ENCODE data around the gene SNX10.

Gene SNX10

DNA sequence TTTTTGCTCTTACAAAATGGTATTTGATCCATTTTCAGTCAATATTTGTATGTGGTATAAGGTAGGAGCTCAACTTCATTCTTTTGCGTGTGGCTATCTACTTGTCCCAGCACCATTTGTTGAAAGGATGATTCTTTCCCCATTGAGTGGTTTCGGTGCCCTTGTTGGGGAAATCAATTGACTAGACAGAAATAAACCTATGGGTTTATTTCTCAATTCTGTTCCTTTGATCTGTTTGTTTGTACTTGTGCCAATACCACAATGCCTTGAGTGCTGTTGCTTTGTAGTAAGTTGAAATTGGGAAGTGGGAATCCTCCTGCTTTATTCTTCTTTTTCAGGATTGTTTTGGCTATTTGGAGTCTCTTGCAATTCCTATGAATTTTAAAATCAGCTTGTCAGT lies 41.0 kb downstream of the SNX10 start:
- in situ Hi-C loops (cut with HindIII; ENCODE audit: low sequenced_read_pairs): no loop called here

GRCh38 chr7:26334166-26334859 lies 42.7 kb downstream of the SNX10 start:
- in situ Hi-C loops (cut with HindIII; ENCODE audit: low sequenced_read_pairs): no loop called here

DNA sequence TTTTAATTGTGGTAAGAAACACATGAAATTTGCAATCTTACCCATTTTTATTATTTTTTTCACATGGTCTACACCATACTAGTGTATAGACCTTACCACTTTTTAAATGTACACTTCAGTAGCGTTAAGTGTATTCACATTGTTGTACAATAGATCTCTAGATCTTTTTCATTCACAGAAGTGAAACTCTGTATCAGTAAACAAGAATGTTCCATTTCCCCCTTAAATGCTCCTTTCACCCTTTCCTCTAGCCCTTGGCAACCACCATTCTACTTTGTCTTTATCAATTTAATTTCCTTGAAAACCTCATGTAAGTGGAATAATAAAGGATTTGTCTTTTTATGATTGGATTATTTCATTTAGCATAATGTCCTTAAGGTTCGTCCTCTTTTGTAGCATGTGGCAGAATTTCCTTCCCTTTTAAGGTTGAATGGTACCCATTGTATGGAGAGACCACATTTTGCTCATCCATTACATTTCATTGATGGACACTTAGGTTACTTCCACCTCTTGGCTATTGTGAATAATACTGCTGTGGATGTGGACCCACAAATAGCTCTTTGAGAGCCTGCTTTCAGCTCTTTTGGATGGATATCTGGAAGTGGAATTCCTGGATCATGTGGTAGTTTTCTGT lies 45.7 kb downstream of the SNX10 start:
- in situ Hi-C loops (cut with HindIII; ENCODE audit: low sequenced_read_pairs): no loop called here

GRCh38 chr7:26340476-26341018 lies 48.9 kb downstream of the SNX10 start:
- in situ Hi-C loops (cut with HindIII; ENCODE audit: low sequenced_read_pairs): loop anchor here (10.0 kb wide), 2 partner anchors 226 to 466 kb away; no protein-coding TSS in a partner anchor

DNA sequence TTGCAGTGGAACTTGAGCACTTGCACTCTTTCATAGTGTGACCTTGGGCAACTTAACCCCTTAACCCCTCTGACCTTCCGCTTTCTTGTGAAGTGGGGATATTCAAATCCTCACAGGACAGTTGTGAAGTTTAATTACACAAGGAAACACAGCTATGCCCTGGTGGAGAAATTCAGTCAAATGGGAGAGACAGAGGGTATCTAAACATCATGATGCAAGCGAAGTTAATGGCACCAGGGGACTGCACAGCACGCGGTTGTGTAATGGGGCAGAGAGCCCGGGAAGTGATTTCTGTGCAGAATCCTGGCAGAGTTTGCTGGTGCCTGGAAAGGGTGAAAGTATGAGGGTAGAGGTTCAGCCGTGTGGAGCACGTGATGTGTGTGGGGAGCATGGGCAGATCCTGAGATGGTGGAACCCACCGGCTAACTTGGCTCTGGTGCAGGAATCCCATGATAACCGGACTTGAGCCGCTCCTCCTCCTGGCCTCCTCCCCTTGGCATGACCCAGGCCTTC lies 51.7 kb downstream of the SNX10 start:
- in situ Hi-C loops (cut with HindIII; ENCODE audit: low sequenced_read_pairs): loop anchor here (10.0 kb wide), 2 partner anchors 229 to 469 kb away; no protein-coding TSS in a partner anchor

GRCh38 chr7:26343837-26344236 lies 52.2 kb downstream of the SNX10 start:
- in situ Hi-C loops (cut with HindIII; ENCODE audit: low sequenced_read_pairs): loop anchor here (10.0 kb wide), 2 partner anchors 229 to 469 kb away; no protein-coding TSS in a partner anchor

DNA sequence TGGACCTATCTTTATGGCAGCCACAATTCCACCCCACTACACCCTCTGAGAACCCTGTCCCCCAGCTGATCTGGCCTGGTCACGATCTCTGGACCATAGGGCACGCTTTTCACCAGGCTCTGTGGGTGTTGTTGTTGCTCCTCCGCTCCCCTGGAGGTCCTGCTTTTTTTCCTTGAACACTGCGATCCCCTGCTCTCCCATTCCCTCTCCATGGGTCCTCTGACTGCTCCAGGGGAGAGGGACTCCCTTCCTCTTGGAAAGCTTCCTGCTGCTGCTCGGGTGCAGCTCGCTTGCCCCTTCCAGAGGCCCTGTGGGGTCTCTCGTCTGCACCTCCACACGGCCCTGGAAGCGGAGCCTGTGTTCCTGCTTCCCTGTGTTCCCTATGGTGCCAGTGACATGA lies 53.5 kb downstream of the SNX10 start:
- in situ Hi-C loops (cut with HindIII; ENCODE audit: low sequenced_read_pairs): loop anchor here (10.0 kb wide), 2 partner anchors 230 to 470 kb away; no protein-coding TSS in a partner anchor

DNA sequence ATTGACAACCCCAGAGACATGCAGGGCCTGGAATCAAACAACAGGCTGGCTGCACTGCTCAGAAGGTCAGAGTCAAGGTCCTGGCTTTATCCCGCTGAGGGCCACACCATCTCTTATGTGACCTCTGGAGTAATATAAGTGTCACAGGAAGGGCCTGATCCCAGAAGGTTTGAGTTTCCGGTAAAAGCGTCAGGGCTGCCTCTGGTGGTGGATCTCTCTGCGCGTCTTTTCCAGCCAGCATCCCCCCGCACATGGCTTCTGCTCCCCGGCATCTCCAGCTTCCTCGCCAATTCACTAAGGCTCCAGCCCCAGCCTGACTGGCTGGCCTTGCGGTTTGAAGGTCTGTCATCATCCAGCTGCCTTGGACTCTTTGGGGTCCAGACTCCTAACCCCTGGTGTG lies 54.2 kb downstream of the SNX10 start:
- in situ Hi-C loops (cut with HindIII; ENCODE audit: low sequenced_read_pairs): loop anchor here (10.0 kb wide), 2 partner anchors 231 to 471 kb away; no protein-coding TSS in a partner anchor

GRCh38 chr7:26346611-26347203 lies 55.0 kb downstream of the SNX10 start:
- in situ Hi-C loops (cut with HindIII; ENCODE audit: low sequenced_read_pairs): loop anchor here (10.0 kb wide), 2 partner anchors 232 to 472 kb away; no protein-coding TSS in a partner anchor

DNA sequence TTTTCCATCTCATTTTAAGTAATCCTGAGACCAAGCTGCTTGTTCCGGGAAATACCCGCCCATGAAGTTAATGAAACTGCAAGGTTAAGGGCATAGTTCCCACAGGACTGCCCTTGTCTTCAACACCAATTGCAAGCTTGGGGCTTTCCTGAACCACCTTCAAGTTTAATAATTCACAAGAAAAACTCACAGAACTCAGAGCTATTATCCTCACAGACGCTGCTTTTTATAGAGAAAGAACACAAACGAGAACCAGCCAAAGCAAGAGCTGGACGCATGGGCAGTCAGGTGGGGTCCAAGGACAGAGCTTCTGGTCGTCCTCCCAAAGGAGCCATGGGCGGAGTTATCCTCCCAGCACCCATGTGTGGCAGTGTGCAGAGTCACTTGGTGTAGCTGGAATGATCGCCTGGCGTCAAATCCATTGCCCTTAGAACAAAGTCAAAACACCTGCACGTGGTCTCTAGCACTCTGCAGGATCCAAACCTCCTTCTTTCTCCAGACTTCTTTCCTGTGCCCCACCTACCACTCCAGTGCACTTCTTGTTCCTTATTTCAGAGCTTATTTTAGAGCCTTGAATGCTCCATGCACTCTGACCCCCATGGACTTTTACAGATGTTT lies 56.7 kb downstream of the SNX10 start:
- in situ Hi-C loops (cut with HindIII; ENCODE audit: low sequenced_read_pairs): loop anchor here (10.0 kb wide), 2 partner anchors 234 to 474 kb away; no protein-coding TSS in a partner anchor

GRCh38 chr7:26349005-26349915 lies 57.6 kb downstream of the SNX10 start:
- in situ Hi-C loops (cut with HindIII; ENCODE audit: low sequenced_read_pairs): loop anchor here (10.0 kb wide), 2 partner anchors 234 to 474 kb away; no protein-coding TSS in a partner anchor

DNA sequence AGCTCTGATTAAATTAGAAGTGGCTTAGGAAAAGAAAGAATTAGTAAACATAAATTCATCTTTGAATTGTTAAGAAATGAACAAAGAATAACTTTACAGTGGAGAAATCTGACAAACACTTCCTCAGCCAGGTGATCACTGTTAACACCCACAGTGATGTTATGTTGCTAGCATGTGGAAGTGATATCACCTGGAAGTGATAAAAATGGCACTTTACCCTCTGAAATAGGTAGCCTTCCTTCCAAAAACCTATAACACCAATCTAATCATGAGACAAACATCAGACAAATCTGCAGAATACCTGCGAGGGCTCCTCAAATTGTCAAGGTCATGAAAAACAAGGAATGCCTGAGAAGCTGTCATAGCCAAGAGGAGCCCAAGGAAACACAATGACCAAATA lies 59.5 kb downstream of the SNX10 start:
- in situ Hi-C loops (cut with HindIII; ENCODE audit: low sequenced_read_pairs): no loop called here

DNA sequence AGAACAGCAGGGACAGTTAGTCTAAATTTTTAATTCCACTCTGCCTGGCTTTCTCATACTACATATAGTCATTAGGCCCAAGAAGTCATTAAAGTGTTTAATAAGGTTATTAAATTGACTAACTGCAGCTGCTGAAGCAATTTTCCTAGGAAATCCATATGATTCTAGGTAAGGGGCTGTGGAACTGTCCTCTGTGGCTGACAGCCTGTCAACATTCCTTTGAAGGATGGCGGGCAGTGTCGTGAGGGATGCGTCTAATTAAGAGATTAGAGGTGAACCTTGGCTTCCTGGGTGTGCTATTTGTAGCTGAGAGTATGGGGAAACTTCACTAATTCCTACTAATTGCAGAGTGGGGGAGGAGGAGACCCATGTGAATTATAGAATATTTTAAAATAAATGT lies 64.6 kb downstream of the SNX10 start:
- in situ Hi-C loops (cut with HindIII; ENCODE audit: low sequenced_read_pairs): no loop called here

DNA sequence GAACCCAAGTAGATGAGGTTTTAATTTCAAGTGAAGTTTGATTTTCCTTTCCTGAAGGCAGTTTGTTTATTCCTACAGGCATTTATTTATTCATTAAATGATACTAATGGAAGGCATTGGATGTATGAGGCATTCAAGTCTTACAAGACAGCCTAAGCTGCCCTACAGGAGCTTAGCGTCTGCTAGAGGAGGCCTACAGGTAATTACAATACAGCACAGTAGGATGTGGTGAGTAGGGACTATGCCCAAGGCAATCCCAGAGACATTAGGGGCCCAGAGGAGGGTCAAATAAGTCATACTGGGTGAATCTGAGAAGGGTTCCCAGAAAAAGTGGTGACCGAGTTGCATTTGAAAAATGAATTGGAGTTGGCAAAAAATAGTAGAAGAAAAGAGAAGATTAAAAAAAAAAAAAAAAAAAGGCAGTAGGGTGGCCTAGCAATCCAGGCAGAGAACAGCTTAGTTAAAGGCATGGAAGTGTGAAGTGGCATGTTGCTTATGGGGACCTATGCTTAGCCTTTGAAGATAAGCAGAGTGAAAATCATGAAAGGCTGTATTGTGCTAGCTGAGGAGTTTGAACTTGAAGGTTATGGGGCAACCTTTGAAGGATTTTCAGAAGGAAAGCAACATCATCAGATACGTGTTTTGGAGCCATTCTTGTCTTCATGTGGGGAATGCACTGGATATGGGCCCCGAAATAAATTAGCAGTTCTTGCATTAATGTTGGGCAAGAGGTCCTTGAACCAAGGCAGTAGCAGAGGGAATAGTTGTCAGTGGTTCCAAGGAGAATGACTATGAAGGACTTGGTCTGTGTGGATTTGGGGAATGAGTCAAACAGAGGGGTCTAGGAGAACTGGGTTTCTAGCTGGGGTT lies 65.5 kb downstream of the SNX10 start:
- in situ Hi-C loops (cut with HindIII; ENCODE audit: low sequenced_read_pairs): no loop called here

DNA sequence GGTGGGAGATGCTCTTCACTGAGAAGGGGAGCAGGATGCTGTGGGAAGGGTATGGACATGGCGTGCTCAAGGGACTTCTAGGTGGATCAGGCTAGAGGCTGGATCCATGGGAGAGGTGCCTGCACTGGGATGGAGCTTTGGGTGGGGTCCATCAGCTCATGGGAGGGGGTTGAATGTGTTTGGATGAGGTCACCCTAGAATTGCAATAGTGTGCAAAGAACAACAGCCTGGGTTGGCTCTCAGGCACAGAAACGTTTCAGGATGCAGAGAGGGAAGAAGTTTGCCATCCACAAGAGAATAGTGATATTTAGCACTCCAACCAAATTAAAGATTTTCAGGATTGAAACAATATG lies 66.1 kb downstream of the SNX10 start:
- in situ Hi-C loops (cut with HindIII; ENCODE audit: low sequenced_read_pairs): no loop called here

DNA sequence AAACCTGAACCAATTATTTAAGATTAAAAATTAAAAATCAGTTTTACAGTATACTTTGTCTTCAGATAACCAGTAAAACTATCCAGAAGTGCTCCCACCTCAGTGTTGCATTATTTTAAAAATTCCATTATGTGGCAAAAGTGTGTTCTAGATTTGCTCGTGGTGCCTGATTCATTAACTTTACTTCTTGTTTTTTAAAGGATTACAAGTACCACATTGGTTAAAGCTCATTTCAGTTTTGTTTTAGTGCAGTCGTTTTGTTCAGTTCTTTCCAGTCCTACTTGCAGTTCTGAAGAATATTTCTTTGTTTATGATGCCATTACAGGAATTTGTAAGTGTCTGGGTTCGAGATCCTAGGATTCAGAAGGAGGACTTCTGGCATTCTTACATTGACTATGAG lies 69.0 kb downstream of the SNX10 start:
- in situ Hi-C loops (cut with HindIII; ENCODE audit: low sequenced_read_pairs): no loop called here

DNA sequence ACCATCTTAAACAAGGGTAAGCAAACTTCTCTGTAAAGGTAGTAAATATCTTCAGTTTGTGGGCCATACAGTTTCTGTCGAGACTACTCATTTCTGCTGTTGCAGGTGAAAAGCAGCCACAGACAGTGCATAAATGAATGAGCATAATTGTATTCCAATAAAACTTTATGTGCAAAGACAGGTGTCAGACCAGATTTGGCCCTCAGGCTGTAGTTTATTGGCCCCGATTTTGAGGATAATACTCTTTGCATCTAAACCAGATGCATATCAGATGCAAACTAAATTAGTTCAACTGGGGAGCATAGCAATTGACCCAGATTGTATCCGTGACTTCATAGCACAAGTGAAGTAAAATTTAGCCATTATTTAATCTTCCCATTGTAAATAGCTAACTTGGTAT lies 70.0 kb downstream of the SNX10 start:
- in situ Hi-C loops (cut with HindIII; ENCODE audit: low sequenced_read_pairs): no loop called here

DNA sequence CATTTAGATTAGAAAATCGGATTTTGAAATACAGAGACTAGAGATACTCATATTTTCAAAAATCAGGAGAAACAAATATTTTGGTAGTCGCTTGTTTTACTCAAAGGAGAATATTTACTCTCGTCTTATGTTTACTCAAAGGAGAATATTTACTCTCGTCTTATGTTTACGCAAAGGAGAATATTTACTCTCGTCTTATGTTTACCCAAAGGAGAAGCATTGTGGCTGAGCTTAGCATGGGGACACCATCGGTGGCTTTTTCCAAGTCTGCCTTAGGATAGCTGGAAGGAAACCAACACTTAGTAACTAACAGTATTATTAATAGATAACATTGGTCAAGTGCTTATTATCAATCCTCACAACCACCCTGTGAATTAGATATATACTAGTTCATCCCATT lies 71.8 kb downstream of the SNX10 start:
- in situ Hi-C loops (cut with HindIII; ENCODE audit: low sequenced_read_pairs): no loop called here
